HEK293 (cell line): ENCODE data around the gene S100A11.

Source experiments
- KLF9 ChIP-seq: fragments of 450-650 bp; formaldehyde crosslinking; IDR thresholded peaks from 2 replicates; pipeline ENCODE4 v1.5.1; 2016; ENCODE audit warnings: missing biosample characterization, missing genetic modification characterization, low read depth
- MEIS1 ChIP-seq: sonication (generic); formaldehyde crosslinking; IDR thresholded peaks from 2 replicates; pipeline ENCODE4 v1.8.1; 2022; ENCODE audit warnings: missing genetic modification reagents, mild to moderate bottlenecking, borderline replicate concordance
- OVOL3 ChIP-seq: fragments of 450-650 bp; formaldehyde crosslinking; IDR thresholded peaks from 2 replicates; pipeline ENCODE4 v1.5.1; 2016; ENCODE audit warnings: missing biosample characterization, missing genetic modification characterization
- ZBTB20 ChIP-seq: fragments of 450-650 bp; formaldehyde crosslinking; IDR thresholded peaks from 2 replicates; pipeline ENCODE4 v1.5.1; 2016; ENCODE audit warnings: missing biosample characterization, missing genetic modification characterization
- ZBTB7A ChIP-seq: fragments of 450-650 bp; formaldehyde crosslinking; IDR thresholded peaks from 2 replicates; pipeline ENCODE4 v1.5.1; 2016; ENCODE audit warnings: low read depth, missing biosample characterization, missing genetic modification characterization
- ZFP69B ChIP-seq: fragments of 450-650 bp; formaldehyde crosslinking; IDR thresholded peaks from 2 replicates; pipeline ENCODE4 v1.5.1; 2016; ENCODE audit warnings: missing biosample characterization, missing genetic modification characterization
- ZIC2 ChIP-seq: fragments of 450-650 bp; formaldehyde crosslinking; IDR thresholded peaks from 2 replicates; pipeline ENCODE4 v1.5.1; 2016; ENCODE audit warnings: missing biosample characterization, missing genetic modification characterization
- ZNF138 ChIP-seq: fragments of 450-650 bp; formaldehyde crosslinking; IDR thresholded peaks from 2 replicates; pipeline ENCODE4 v1.5.1; 2016; ENCODE audit warnings: missing biosample characterization, missing genetic modification characterization, borderline replicate concordance
- ZNF140 ChIP-seq: fragments of 450-650 bp; formaldehyde crosslinking; IDR thresholded peaks from 2 replicates; pipeline ENCODE4 v1.5.1; 2016; ENCODE audit warnings: missing biosample characterization, missing genetic modification characterization
- ZNF146 ChIP-seq: fragments of 450-650 bp; formaldehyde crosslinking; IDR thresholded peaks from 2 replicates; pipeline ENCODE4 v1.5.1; 2016; ENCODE audit warnings: missing biosample characterization, missing genetic modification characterization
- ZNF169 ChIP-seq: fragments of 450-650 bp; formaldehyde crosslinking; IDR thresholded peaks from 2 replicates; pipeline ENCODE4 v1.5.1; 2016; ENCODE audit warnings: missing biosample characterization, missing genetic modification characterization
- ZNF2 ChIP-seq: fragments of 450-650 bp; formaldehyde crosslinking; IDR thresholded peaks from 2 replicates; pipeline ENCODE4 v1.5.1; 2016; ENCODE audit warnings: missing biosample characterization, missing genetic modification characterization
- ZNF248 ChIP-seq: fragments of 450-650 bp; formaldehyde crosslinking; IDR thresholded peaks from 2 replicates; pipeline ENCODE4 v1.5.1; 2017; ENCODE audit warnings: missing biosample characterization, missing genetic modification characterization
- ZNF335 ChIP-seq: fragments of 450-650 bp; formaldehyde crosslinking; conservative IDR thresholded peaks from 2 replicates; pipeline ENCODE4 v1.5.1; 2016; ENCODE audit warnings: missing biosample characterization, missing genetic modification characterization
- ZNF404 ChIP-seq: fragments of 450-650 bp; formaldehyde crosslinking; IDR thresholded peaks from 2 replicates; pipeline ENCODE4 v1.5.1; 2017; ENCODE audit warnings: missing biosample characterization, missing genetic modification characterization
- ZNF433 ChIP-seq: fragments of 450-650 bp; formaldehyde crosslinking; IDR thresholded peaks from 2 replicates; pipeline ENCODE4 v1.5.1; 2016; ENCODE audit warnings: missing biosample characterization, missing genetic modification characterization, low read depth
- ZNF501 ChIP-seq: fragments of 450-650 bp; formaldehyde crosslinking; IDR thresholded peaks from 2 replicates; pipeline ENCODE4 v1.5.1; 2016; ENCODE audit warnings: missing biosample characterization, missing genetic modification characterization
- ZNF521 ChIP-seq: fragments of 450-650 bp; formaldehyde crosslinking; IDR thresholded peaks from 2 replicates; pipeline ENCODE4 v1.5.1; 2017; ENCODE audit warnings: missing biosample characterization, mild to moderate bottlenecking, missing genetic modification characterization
- ZNF548 ChIP-seq: fragments of 450-650 bp; formaldehyde crosslinking; IDR thresholded peaks from 2 replicates; pipeline ENCODE4 v1.5.1; 2016; ENCODE audit warnings: missing biosample characterization, missing genetic modification characterization
- ZNF677 ChIP-seq: fragments of 450-650 bp; IDR thresholded peaks from 2 replicates; pipeline ENCODE4 v1.5.0; 2018; ENCODE audit warnings: missing biosample characterization, mild to moderate bottlenecking, missing genetic modification characterization, moderate library complexity
- ZNF707 ChIP-seq: fragments of 450-650 bp; formaldehyde crosslinking; IDR thresholded peaks from 2 replicates; pipeline ENCODE4 v1.5.1; 2016; ENCODE audit warnings: missing biosample characterization, missing genetic modification characterization
- ZNF768 ChIP-seq: fragments of 450-650 bp; formaldehyde crosslinking; IDR thresholded peaks from 2 replicates; pipeline ENCODE4 v1.5.1; 2018; ENCODE audit warnings: missing biosample characterization, mild to moderate bottlenecking, missing genetic modification characterization
- ZNF791 ChIP-seq: fragments of 450-650 bp; formaldehyde crosslinking; IDR thresholded peaks from 2 replicates; pipeline ENCODE4 v1.5.1; 2016; ENCODE audit warnings: missing biosample characterization, missing genetic modification characterization
- TF ChIP-seq, protein P1 (sequence below): fragments of 450-650 bp; IDR thresholded peaks from 2 replicates; pipeline ENCODE4 v1.5.1; 2018; ENCODE audit warnings: missing biosample characterization, missing genetic modification characterization
- TF ChIP-seq, protein P2 (sequence below): fragments of 450-650 bp; formaldehyde crosslinking; IDR thresholded peaks from 2 replicates; pipeline ENCODE4 v1.5.1; 2017; ENCODE audit warnings: missing biosample characterization, missing genetic modification characterization
- TF ChIP-seq, protein P3 (sequence below): fragments of 450-650 bp; formaldehyde crosslinking; IDR thresholded peaks from 2 replicates; pipeline ENCODE4 v1.5.1; 2016; ENCODE audit warnings: missing biosample characterization, missing genetic modification characterization, borderline replicate concordance
- TF ChIP-seq, protein P4 (sequence below): fragments of 450-650 bp; formaldehyde crosslinking; conservative IDR thresholded peaks from 2 replicates; pipeline ENCODE4 v1.5.1; 2016; ENCODE audit warnings: low read depth, missing biosample characterization, missing genetic modification characterization
- TF ChIP-seq, protein P5 (sequence below): fragments of 450-650 bp; formaldehyde crosslinking; IDR thresholded peaks from 2 replicates; pipeline ENCODE4 v1.5.1; 2016; ENCODE audit warnings: missing biosample characterization, missing genetic modification characterization
- TF ChIP-seq, protein P6 (sequence below): fragments of 450-650 bp; formaldehyde crosslinking; optimal IDR thresholded peaks from 2 replicates; pipeline ENCODE3; 2016; ENCODE audit warnings: missing biosample characterization, mild to moderate bottlenecking, missing genetic modification characterization

Gene S100A11

DNA sequence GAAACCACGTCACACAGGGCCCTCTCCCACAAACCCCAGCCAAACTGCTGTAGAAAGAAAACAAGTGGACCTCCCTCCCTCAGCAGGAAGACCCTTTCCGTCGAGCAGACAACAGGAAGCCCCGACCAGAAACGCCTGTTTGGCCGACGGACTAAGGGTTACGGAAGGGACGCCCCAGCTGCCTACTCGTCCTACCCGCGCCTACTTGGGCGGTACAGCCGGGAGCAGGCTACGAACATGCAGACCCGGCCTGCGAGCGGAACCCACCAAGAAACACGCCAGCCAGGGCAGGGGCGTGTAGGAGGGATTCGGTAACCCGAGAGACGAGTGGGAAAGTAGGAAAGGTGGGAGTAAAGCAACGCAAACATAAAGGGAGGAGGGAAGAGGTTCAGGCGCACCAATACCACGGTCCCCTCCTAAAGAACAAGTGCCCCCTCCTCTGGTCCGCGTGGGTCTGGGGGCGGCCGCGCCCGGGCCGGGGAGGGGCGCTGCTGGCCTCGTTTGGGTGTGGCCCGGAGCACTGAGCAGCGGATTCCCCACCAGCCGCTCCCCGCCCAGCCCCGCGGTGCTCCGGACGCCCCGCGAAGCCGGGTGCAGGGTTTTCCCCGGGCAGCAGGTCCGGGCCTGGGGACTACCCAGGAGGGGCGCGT, 43.6 kb downstream of the S100A11 start (continued):
- TF ChIP-seq, protein P1, sequence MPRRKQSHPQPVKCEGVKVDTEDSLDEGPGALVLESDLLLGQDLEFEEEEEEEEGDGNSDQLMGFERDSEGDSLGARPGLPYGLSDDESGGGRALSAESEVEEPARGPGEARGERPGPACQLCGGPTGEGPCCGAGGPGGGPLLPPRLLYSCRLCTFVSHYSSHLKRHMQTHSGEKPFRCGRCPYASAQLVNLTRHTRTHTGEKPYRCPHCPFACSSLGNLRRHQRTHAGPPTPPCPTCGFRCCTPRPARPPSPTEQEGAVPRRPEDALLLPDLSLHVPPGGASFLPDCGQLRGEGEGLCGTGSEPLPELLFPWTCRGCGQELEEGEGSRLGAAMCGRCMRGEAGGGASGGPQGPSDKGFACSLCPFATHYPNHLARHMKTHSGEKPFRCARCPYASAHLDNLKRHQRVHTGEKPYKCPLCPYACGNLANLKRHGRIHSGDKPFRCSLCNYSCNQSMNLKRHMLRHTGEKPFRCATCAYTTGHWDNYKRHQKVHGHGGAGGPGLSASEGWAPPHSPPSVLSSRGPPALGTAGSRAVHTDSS (tag by site-specific recombination), result no peak
- no peak for TF ChIP-seq OVOL3 (tag by site-specific recombination)
- TF ChIP-seq ZNF140 (tag by site-specific recombination), result no peak
- no peak for TF ChIP-seq ZNF548 (tag by site-specific recombination)
- no peak for TF ChIP-seq ZNF146 (tag by site-specific recombination)
- TF ChIP-seq, protein P2, sequence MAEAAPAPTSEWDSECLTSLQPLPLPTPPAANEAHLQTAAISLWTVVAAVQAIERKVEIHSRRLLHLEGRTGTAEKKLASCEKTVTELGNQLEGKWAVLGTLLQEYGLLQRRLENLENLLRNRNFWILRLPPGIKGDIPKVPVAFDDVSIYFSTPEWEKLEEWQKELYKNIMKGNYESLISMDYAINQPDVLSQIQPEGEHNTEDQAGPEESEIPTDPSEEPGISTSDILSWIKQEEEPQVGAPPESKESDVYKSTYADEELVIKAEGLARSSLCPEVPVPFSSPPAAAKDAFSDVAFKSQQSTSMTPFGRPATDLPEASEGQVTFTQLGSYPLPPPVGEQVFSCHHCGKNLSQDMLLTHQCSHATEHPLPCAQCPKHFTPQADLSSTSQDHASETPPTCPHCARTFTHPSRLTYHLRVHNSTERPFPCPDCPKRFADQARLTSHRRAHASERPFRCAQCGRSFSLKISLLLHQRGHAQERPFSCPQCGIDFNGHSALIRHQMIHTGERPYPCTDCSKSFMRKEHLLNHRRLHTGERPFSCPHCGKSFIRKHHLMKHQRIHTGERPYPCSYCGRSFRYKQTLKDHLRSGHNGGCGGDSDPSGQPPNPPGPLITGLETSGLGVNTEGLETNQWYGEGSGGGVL, result no peak
- TF ChIP-seq, protein P3, sequence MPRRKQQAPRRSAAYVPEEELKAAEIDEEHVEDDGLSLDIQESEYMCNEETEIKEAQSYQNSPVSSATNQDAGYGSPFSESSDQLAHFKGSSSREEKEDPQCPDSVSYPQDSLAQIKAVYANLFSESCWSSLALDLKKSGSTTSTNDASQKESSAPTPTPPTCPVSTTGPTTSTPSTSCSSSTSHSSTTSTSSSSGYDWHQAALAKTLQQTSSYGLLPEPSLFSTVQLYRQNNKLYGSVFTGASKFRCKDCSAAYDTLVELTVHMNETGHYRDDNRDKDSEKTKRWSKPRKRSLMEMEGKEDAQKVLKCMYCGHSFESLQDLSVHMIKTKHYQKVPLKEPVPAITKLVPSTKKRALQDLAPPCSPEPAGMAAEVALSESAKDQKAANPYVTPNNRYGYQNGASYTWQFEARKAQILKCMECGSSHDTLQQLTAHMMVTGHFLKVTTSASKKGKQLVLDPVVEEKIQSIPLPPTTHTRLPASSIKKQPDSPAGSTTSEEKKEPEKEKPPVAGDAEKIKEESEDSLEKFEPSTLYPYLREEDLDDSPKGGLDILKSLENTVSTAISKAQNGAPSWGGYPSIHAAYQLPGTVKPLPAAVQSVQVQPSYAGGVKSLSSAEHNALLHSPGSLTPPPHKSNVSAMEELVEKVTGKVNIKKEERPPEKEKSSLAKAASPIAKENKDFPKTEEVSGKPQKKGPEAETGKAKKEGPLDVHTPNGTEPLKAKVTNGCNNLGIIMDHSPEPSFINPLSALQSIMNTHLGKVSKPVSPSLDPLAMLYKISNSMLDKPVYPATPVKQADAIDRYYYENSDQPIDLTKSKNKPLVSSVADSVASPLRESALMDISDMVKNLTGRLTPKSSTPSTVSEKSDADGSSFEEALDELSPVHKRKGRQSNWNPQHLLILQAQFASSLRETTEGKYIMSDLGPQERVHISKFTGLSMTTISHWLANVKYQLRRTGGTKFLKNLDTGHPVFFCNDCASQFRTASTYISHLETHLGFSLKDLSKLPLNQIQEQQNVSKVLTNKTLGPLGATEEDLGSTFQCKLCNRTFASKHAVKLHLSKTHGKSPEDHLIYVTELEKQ (tag by site-specific recombination), result no peak
- TF ChIP-seq ZFP69B (tag by site-specific recombination), result no peak
- no peak for TF ChIP-seq ZNF677 (tag by site-specific recombination)
- TF ChIP-seq MEIS1 (CRISPR knock-in tag), result no peak
- no peak for TF ChIP-seq ZNF404 (tag by site-specific recombination)
- TF ChIP-seq, protein P4, sequence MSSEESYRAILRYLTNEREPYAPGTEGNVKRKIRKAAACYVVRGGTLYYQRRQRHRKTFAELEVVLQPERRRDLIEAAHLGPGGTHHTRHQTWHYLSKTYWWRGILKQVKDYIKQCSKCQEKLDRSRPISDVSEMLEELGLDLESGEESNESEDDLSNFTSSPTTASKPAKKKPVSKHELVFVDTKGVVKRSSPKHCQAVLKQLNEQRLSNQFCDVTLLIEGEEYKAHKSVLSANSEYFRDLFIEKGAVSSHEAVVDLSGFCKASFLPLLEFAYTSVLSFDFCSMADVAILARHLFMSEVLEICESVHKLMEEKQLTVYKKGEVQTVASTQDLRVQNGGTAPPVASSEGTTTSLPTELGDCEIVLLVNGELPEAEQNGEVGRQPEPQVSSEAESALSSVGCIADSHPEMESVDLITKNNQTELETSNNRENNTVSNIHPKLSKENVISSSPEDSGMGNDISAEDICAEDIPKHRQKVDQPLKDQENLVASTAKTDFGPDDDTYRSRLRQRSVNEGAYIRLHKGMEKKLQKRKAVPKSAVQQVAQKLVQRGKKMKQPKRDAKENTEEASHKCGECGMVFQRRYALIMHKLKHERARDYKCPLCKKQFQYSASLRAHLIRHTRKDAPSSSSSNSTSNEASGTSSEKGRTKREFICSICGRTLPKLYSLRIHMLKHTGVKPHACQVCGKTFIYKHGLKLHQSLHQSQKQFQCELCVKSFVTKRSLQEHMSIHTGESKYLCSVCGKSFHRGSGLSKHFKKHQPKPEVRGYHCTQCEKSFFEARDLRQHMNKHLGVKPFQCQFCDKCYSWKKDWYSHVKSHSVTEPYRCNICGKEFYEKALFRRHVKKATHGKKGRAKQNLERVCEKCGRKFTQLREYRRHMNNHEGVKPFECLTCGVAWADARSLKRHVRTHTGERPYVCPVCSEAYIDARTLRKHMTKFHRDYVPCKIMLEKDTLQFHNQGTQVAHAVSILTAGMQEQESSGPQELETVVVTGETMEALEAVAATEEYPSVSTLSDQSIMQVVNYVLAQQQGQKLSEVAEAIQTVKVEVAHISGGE (tag by site-specific recombination), result peak; percentile 88
- TF ChIP-seq ZNF521 (tag by site-specific recombination), result no peak
- TF ChIP-seq ZNF2 (tag by site-specific recombination), result peak; percentile 42; the same call in 1 of the 2 replicates
- TF ChIP-seq ZBTB7A (tag by site-specific recombination), result no peak
- TF ChIP-seq, protein P5, sequence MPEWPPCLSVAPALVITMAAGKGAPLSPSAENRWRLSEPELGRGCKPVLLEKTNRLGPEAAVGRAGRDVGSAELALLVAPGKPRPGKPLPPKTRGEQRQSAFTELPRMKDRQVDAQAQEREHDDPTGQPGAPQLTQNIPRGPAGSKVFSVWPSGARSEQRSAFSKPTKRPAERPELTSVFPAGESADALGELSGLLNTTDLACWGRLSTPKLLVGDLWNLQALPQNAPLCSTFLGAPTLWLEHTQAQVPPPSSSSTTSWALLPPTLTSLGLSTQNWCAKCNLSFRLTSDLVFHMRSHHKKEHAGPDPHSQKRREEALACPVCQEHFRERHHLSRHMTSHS (tag by site-specific recombination), result no peak
- TF ChIP-seq ZIC2 (tag by site-specific recombination), result peak; percentile 32; the same call in 1 of the 2 replicates
- TF ChIP-seq ZNF501 (tag by site-specific recombination), result peak; percentile 54; the same call in 1 of the 2 replicates
- no peak for TF ChIP-seq ZNF768 (tag by site-specific recombination)
- no peak for TF ChIP-seq ZNF791
- TF ChIP-seq ZNF248, result no peak
- no peak for TF ChIP-seq ZNF138 (tag by site-specific recombination)
- TF ChIP-seq ZBTB20, result peak; percentile 34; the same call in 1 of the 2 replicates
- no peak for TF ChIP-seq ZNF707 (tag by site-specific recombination)
- TF ChIP-seq, protein P6, sequence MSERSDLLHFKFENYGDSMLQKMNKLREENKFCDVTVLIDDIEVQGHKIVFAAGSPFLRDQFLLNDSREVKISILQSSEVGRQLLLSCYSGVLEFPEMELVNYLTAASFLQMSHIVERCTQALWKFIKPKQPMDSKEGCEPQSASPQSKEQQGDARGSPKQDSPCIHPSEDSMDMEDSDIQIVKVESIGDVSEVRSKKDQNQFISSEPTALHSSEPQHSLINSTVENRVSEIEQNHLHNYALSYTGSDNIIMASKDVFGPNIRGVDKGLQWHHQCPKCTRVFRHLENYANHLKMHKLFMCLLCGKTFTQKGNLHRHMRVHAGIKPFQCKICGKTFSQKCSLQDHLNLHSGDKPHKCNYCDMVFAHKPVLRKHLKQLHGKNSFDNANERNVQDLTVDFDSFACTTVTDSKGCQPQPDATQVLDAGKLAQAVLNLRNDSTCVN (tag by site-specific recombination), result no peak
- no peak for TF ChIP-seq ZNF433
- no peak for TF ChIP-seq ZNF169 (tag by site-specific recombination)
- TF ChIP-seq ZNF335 (tag by site-specific recombination), result peak; percentile 93
- TF ChIP-seq KLF9 (tag by site-specific recombination), result peak; percentile 59
